Mesothelial cell of epicardium (in vitro differentiated cells): ENCODE results near the gene LRRC74A. TPM values are rescaled to one million over a fixed set of nuclear protein-coding genes. Genes with fewer than 3 reads are reported as not detected.

ENCODE experiments used
- DNase-seq, 2 experiments: peaks; one replicate each; pipeline ENCODE4 v3.0.0; 2021; ENCODE audit warnings: low spot score in 2 of 2; ENCODE audit not compliant: unreplicated experiment in 2 of 2
- H3K27ac Mint-ChIP-seq: 2 replicates; pipeline ENCODE4 v1.8.0; 2021; ENCODE audit warnings: mixed read lengths
- H3K27me3 Mint-ChIP-seq: 2 replicates; pipeline ENCODE4 v1.8.0; 2021; ENCODE audit warnings: low read depth, mixed read lengths
- H3K36me3 Mint-ChIP-seq: 2 replicates; pipeline ENCODE4 v1.8.0; 2021; ENCODE audit warnings: mixed read lengths
- H3K4me1 Mint-ChIP-seq: 2 replicates; pipeline ENCODE4 v1.8.0; 2021; ENCODE audit warnings: mixed read lengths
- H3K4me3 Mint-ChIP-seq: 2 replicates; pipeline ENCODE4 v1.8.0; 2021; ENCODE audit warnings: mild to moderate bottlenecking, moderate library complexity, mixed read lengths
- H3K9me3 Mint-ChIP-seq: 2 replicates; pipeline ENCODE4 v1.8.0; 2021; ENCODE audit warnings: mixed read lengths
- total RNA-seq: library from RNA; stranded (reverse); gene quantifications from 3 replicates; pipeline ENCODE4 v1.2.1, GENCODE V29; 2021
- TF ChIP-seq, protein P1 (sequence below): fragments of 200-600 bp; sonication (generic); IDR thresholded peaks from one replicate; pipeline ENCODE4 v1.5.0; 2021; ENCODE audit warnings: antibody characterized with exemption; ENCODE audit not compliant: unreplicated experiment

The LRRC74A gene
- total RNA-seq, 1 donor from 2014 or later, result not detected

DNA sequence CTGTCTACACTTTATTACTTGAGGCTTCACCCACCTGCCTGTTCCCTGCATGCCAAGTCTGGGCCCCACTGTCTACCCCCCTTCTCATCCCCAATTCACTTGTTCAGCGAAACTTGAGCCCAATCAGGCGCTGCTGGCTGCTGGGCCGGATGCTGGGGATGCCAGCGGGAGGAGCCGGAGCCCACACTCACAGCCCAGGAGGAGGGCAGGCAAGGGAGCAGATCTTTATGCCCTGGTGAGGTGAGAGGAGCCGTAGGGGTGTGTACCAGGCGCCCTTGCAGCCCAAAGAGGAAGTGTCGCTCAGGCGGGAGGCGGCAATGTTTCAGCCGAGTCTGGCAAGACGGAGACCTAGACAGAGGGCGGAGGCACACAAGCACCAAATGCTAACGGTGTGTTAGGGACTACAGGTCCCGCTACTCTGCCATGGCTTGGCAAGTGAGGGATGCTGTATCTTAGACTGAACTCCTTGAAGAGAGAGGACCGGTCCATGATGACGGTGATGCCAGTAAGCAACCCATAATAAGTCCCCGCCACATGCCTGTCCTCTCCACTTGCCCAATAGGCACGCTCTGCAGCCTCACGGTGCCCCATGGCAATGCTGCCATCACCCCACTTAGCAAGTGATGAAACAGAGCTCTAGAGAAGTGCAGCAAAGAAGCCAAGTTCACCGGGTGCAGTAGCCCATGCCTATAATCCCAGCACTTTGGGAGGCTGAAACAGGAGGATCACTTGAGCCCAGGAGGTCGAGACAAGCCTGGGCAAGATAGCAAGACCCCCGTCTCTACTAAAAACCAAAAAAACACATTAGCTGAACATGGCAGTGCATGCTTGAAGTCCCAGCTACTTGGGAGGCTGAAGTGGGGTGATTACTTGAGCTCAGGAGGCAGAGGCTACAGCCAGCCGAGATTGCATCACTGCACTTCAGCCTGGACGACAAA, 41.6 kb downstream of the LRRC74A start:
- Mint-ChIP-seq H3K9me3 (no peaks in the 10 kb centered on the region), H3K36me3 (no peaks in the 10 kb centered on the region), H3K27me3 (peaks cover 12% of the 10 kb centered on the region), H3K27ac (no peak overlapping the region), H3K4me1 (peaks cover 5% of the 10 kb centered on the region), H3K4me3 (no peak overlapping the region)
- DNase-seq, result no peak
- TF ChIP-seq, protein P1, sequence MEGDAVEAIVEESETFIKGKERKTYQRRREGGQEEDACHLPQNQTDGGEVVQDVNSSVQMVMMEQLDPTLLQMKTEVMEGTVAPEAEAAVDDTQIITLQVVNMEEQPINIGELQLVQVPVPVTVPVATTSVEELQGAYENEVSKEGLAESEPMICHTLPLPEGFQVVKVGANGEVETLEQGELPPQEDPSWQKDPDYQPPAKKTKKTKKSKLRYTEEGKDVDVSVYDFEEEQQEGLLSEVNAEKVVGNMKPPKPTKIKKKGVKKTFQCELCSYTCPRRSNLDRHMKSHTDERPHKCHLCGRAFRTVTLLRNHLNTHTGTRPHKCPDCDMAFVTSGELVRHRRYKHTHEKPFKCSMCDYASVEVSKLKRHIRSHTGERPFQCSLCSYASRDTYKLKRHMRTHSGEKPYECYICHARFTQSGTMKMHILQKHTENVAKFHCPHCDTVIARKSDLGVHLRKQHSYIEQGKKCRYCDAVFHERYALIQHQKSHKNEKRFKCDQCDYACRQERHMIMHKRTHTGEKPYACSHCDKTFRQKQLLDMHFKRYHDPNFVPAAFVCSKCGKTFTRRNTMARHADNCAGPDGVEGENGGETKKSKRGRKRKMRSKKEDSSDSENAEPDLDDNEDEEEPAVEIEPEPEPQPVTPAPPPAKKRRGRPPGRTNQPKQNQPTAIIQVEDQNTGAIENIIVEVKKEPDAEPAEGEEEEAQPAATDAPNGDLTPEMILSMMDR, result no peak

DNA sequence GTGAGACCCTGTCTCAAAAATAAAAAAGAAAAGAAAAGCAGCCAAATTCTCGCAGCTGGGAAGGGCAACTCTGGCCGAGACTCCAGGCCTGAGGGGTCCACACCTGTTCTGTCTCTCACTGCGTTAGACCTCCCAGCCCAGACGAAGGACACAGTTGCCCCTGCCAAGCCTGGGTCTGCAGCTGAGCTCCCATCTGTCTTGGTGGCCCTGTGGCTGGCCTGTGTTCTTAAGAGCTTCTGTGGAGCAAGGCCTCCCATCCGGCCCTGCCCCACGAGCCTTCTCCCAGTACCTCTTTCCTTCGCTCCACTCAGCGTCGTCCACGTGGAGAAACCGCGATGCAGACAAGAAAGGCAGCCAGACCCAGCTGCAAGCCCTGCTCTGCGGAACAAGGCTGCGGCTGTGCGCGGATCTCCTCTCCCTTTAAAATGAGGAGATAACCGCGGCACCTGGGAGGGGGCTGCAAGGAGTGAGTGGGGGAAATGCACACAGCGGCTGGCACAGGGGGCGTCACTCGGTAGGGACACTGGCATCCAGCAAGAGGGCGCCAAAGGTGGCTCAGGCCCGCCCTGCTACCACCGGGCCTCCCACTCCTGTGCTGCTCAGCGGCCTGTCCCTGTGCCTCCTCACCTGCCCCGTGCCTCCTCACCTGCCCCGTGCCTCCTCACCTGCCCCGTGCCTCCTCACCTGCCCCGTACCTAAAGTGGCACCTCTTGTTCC, 42.4 kb downstream of the LRRC74A start:
- Mint-ChIP-seq H3K4me3 (no peak overlapping the region), H3K4me1 (peaks cover 5% of the 10 kb centered on the region), H3K36me3 (no peaks in the 10 kb centered on the region), H3K27ac (no peak overlapping the region), H3K9me3 (no peaks in the 10 kb centered on the region), H3K27me3 (peaks cover 13% of the 10 kb centered on the region)
- TF ChIP-seq, protein P1, result no peak
- no peak for DNase-seq

DNA sequence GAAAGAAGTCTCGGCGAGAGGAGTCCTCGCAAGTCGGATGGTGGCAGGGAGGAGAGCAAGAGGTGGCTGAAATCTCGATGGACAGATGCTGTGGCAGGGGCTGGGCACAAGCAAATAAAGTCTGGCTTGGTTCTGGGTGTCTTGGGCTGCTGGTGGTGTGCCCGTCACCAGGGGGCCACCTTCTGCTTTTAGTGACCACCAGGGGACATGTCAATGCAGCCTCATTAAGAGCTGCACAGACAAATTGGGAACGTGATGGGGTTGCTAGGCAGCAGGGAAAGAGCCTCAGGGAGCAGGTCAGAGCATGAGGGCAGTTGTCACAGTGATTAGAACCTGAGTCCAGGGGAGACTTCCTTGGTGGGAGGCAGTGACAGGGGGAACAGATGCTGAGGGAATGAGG, 44.0 kb downstream of the LRRC74A start:
- Mint-ChIP-seq H3K9me3 (no peaks in the 10 kb centered on the region), H3K27ac (no peak overlapping the region), H3K4me1 (no peaks in the 10 kb centered on the region), H3K36me3 (no peaks in the 10 kb centered on the region), H3K27me3 (peaks cover 13% of the 10 kb centered on the region), H3K4me3 (no peak overlapping the region)
- TF ChIP-seq, protein P1, result peak; percentile 26
- DNase-seq, result no peak

DNA sequence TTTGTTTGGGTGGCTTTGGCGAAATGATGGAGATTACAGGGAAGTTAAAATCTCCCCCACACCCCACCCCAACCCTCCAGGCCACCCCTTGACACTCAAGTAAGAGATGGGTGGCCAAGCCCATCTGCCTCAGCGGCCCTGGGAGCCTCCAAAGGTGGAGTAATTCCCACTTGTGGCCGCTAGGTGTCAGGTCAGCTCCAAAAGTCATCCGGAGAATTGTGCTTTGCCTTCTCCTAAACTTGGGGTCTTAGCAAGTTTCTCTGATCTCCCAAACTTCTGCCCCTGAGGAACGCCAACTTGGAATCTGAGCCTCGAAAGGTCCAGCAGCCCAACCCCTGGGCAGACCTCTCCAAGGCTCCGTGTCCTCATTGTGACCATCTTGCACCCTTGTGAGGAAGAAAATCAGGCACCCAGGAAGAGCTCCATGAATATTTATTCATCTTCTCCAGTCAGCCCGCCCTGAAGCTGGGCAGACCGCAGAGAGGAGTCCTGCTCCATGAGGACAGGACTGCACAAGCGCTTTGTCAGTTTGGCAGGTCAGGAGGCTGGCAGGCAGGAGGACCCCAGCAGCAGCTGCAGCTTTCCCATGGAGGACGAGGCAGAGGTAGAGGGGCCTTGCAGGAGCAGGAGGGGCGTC, 46.7 kb downstream of the LRRC74A start:
- peak; percentile 43 to 80 for DNase-seq

DNA sequence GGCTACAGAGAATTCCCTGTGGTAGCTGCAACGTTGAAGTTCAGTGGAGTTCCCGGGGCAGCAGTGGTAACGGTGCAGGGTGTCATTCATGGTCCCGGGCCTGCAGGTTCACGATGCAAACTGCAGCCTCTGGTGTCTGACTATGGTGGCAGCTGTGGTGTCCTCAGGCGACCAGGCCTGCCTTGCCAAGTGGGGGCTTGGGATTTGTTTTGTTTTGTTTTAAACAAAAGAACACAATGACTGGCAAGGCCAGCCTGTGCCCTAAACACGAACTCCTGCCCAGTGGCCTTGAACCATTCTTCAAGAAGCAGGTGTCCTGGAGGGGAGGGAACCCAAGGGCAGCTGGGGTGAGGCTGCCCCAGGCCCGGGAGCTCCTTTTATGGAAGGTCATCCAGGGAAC, 48.5 kb downstream of the LRRC74A start:
- DNase-seq, result no peak
- Mint-ChIP-seq H3K4me3 (no peak overlapping the region), H3K4me1 (no peaks in the 10 kb centered on the region), H3K36me3 (no peaks in the 10 kb centered on the region), H3K9me3 (no peaks in the 10 kb centered on the region), H3K27me3 (peaks cover 13% of the 10 kb centered on the region), H3K27ac (no peak overlapping the region)
- TF ChIP-seq, protein P1, result no peak

More for the DNA sequence above, 46.7 kb downstream of the LRRC74A start:
- peaks cover 13% of the 10 kb centered on the region for H3K27me3 Mint-ChIP-seq
- H3K36me3 Mint-ChIP-seq, result no peaks in the 10 kb centered on the region
- H3K27ac Mint-ChIP-seq, result no peak overlapping the region
- no peaks in the 10 kb centered on the region for H3K4me1 Mint-ChIP-seq
- TF ChIP-seq, protein P1, result peak; percentile 99
- no peaks in the 10 kb centered on the region for H3K9me3 Mint-ChIP-seq
- H3K4me3 Mint-ChIP-seq, result no peak overlapping the region
